DND-41 (cell line): ENCODE data around the gene MAT1A.

Experiments used
- CTCF ChIP-seq: IDR thresholded peaks from 2 replicates; pipeline ENCODE4 v1.5.1; 2012; ENCODE audit warnings: borderline replicate concordance, low read length, moderate library complexity, mild to moderate bottlenecking; ENCODE audit not compliant: poor library complexity, severe bottlenecking; ENCODE audit errors: extremely low read depth
- EZH2 ChIP-seq: IDR thresholded peaks from 3 replicates; pipeline ENCODE4 v1.6.1; 2012; ENCODE audit warnings: borderline replicate concordance, low read depth, mild to moderate bottlenecking, moderate library complexity, low read length, inconsistent platforms; ENCODE audit not compliant: severe bottlenecking

- TF ChIP-seq EZH2 (no peak), CTCF (no peak)
These were observed 7.5 kb upstream of the MAT1A start for GRCh38 chr10:80296942-80297341.
